IMR-90 (cell line): Measurements from ENCODE around the gene ELFN1.

ENCODE experiments used
- CEBPB ChIP-seq: IDR thresholded peaks from 2 replicates; pipeline ENCODE4 v1.6.1; 2012; ENCODE audit warnings: low read depth, low read length, improper control_type of control experiment
- CTCF ChIP-seq: conservative IDR thresholded peaks from 2 replicates; pipeline ENCODE4 v1.5.1; 2012; ENCODE audit warnings: mild to moderate bottlenecking, low read depth, low read length, improper control_type of control experiment
- MAZ ChIP-seq: IDR thresholded peaks from 2 replicates; pipeline ENCODE4 v1.6.1; 2012; ENCODE audit warnings: low read depth, mild to moderate bottlenecking, low read length, improper control_type of control experiment, moderate library complexity, borderline replicate concordance
- POLR2A ChIP-seq: IDR thresholded peaks from 2 replicates; pipeline ENCODE4 v1.6.1; 2012; ENCODE audit warnings: mild to moderate bottlenecking, low read depth, low read length
- SMC3 ChIP-seq: fragments of 150-350 bp; IDR thresholded peaks from 2 replicates; pipeline ENCODE4 v1.6.1; 2016; ENCODE audit warnings: low read depth, mild to moderate bottlenecking, antibody characterized with exemption, low read length, moderate library complexity

GRCh38 chr7:1721047-1721690 lies 51.1 kb downstream of the ELFN1 start:
- TF ChIP-seq CTCF = no peak
- no peak for TF ChIP-seq MAZ
- no peak for TF ChIP-seq POLR2A
- no peak for TF ChIP-seq SMC3
- TF ChIP-seq CEBPB = peak; percentile 53; the same call in 1 of the 2 replicates
